CD8-positive, alpha-beta memory T cell (primary cell): Measurements from ENCODE around the gene CARD9. TPM values are rescaled to one million over a fixed set of nuclear protein-coding genes. Genes with fewer than 3 reads are reported as not detected.

Source experiments
- CTCF ChIA-PET: fragments of 350-600 bp; sonication (Branson Sonifier 250); formaldehyde crosslinking; loops from one replicate; lab custom pipeline; 2021; ENCODE audit warnings: antibody characterized with exemption; lab: Charles Lee
- POLR2A ChIA-PET: fragments of 350-600 bp; sonication (Branson Sonifier 250); formaldehyde crosslinking; loops from one replicate; lab custom pipeline; 2021; ENCODE audit warnings: antibody characterized with exemption; lab: Charles Lee
- DNase-seq, 5 donors: peaks; one replicate each; pipeline versions ENCODE4 v3.0.0 to v3.0.0-alpha.2; 2020 to 2022; ENCODE audit warnings: mixed read lengths in 1 of 5
- H3K27ac ChIP-seq: one replicate; pipeline ENCODE4 v1.7.0; 2013; ENCODE audit warnings: low read depth, mild to moderate bottlenecking, low read length, moderate library complexity
- H3K27me3 ChIP-seq: 2 replicates; pipeline ENCODE4 v1.7.0; 2013; ENCODE audit warnings: low read length, mild to moderate bottlenecking; ENCODE audit not compliant: insufficient read depth, poor library complexity, severe bottlenecking
- H3K36me3 ChIP-seq: 2 replicates; pipeline ENCODE4 v1.7.0; 2013; ENCODE audit warnings: mild to moderate bottlenecking, low read length, moderate library complexity; ENCODE audit not compliant: insufficient read depth
- H3K4me1 ChIP-seq: 2 replicates; pipeline ENCODE4 v1.7.0; 2013; ENCODE audit warnings: mild to moderate bottlenecking, low read length, moderate library complexity; ENCODE audit not compliant: insufficient read depth
- H3K4me3 ChIP-seq: 2 replicates; pipeline ENCODE4 v1.7.0; 2013; ENCODE audit warnings: mild to moderate bottlenecking, low read length
- H3K9me3 ChIP-seq: 2 replicates; pipeline ENCODE4 v1.7.0; 2013; ENCODE audit warnings: mild to moderate bottlenecking, low read length
- H3K27ac Mint-ChIP-seq, 8 donors: one replicate each; pipeline ENCODE4 v1.8.0; 2020 to 2021; ENCODE audit warnings: mixed read lengths in 8 of 8, mild to moderate bottlenecking in 6 of 8, inconsistent platforms in 3 of 8, moderate library complexity in 3 of 8
- H3K27me3 Mint-ChIP-seq, 2 donors: one replicate each; pipeline ENCODE4 v1.8.0; 2020 to 2021; ENCODE audit warnings: mixed read lengths in 2 of 2, mild to moderate bottlenecking in 1 of 2, moderate library complexity in 1 of 2
- H3K36me3 Mint-ChIP-seq, 3 donors: one replicate each; pipeline ENCODE4 v1.8.0; 2020 to 2021; ENCODE audit warnings: mixed read lengths in 3 of 3, inconsistent platforms in 1 of 3, mild to moderate bottlenecking in 1 of 3
- H3K4me1 Mint-ChIP-seq, 3 donors: one replicate each; pipeline ENCODE4 v1.8.0; 2020 to 2021; ENCODE audit warnings: mixed read lengths in 3 of 3, inconsistent platforms in 1 of 3, mild to moderate bottlenecking in 1 of 3
- H3K4me3 Mint-ChIP-seq, 7 donors: one replicate each; pipeline ENCODE4 v1.8.0; 2020 to 2021; ENCODE audit warnings: mixed read lengths in 7 of 7, mild to moderate bottlenecking in 6 of 7, moderate library complexity in 4 of 7, inconsistent platforms in 2 of 7
- H3K9me3 Mint-ChIP-seq, 5 donors: one replicate each; pipeline ENCODE4 v1.8.0; 2020 to 2022; ENCODE audit warnings: mixed read lengths in 5 of 5, mild to moderate bottlenecking in 3 of 5, moderate library complexity in 2 of 5, inconsistent platforms in 1 of 5
- polyA plus RNA-seq: library from polyadenylated mRNA; unstranded; fragments of 300-500 nt; fragmentation: Illumina TruSeq; gene quantifications from one replicate; pipeline ENCODE4 v1.2.3, GENCODE V29; 2021
- total RNA-seq, 2 experiments: library from RNA; stranded (reverse); gene quantifications; one replicate each; pipeline ENCODE4 v1.2.3, GENCODE V29; 2021

CARD9 gene
- total RNA-seq, result 1 to 10 TPM; 1.4 to 1.5 TPM
- not detected for polyA plus RNA-seq

- no peaks in the 10 kb centered on the region for H3K27me3 ChIP-seq
- H3K4me3 ChIP-seq, result peak within 1 kb of the TSS; percentile 19
- peak within 1 kb of the TSS; percentile 54 for H3K27ac ChIP-seq
- Mint-ChIP-seq H3K27me3 (no peaks in the 10 kb centered on the region), H3K9me3 (no peaks in the 10 kb centered on the region), H3K27ac (peak within 1 kb of the TSS in 1 of 8 donors; percentile 46), H3K4me1 (no peaks in the 10 kb centered on the region), H3K36me3 (peaks cover 0 to 1% (median 0%) of the 10 kb centered on the region in 3 donors), H3K4me3 (no peak within 1 kb of the TSS)
- H3K4me1 ChIP-seq, result no peaks in the 10 kb centered on the region
- H3K9me3 ChIP-seq, result no peaks in the 10 kb centered on the region
- DNase-seq, result no peak
- ChIA-PET POLR2A (no interaction called here), CTCF (no interaction called here)
- H3K36me3 ChIP-seq, result no peaks in the 10 kb centered on the region
Observed at GRCh38 chr9:136373300-136374182, at the start of gene CARD9. CARD9 (minus strand) TSS chr9:136373669; CDS start chr9:136372078, 1,591 bp downstream.

GRCh38 chr9:136422876-136423275, 49.4 kb upstream of the CARD9 start:
- POLR2A ChIA-PET, result interaction anchor here (0.5 kb wide), 1 partner anchor 836 kb away, joined by 4 read pairs; no protein-coding TSS in a partner anchor

GRCh38 chr9:136421791-136422190, 48.3 kb upstream of the CARD9 start:
- ChIA-PET CTCF (no interaction called here), POLR2A (no interaction called here)
- Histone ChIP-seq H3K27me3 (no peaks in the 10 kb centered on the region), H3K36me3 (peaks cover 31% of the 10 kb centered on the region), H3K27ac (no peak overlapping the region), H3K4me3 (no peak overlapping the region), H3K4me1 (no peaks in the 10 kb centered on the region), H3K9me3 (no peaks in the 10 kb centered on the region)
- no peak for DNase-seq
- H3K9me3 Mint-ChIP-seq, result no peaks in the 10 kb centered on the region
- no peaks in the 10 kb centered on the region for H3K27me3 Mint-ChIP-seq
- H3K36me3 Mint-ChIP-seq, result peaks cover 0 to 77% (median 12%) of the 10 kb centered on the region in 3 donors
- no peak overlapping the region for H3K27ac Mint-ChIP-seq
- H3K4me3 Mint-ChIP-seq, result no peak overlapping the region
- no peaks in the 10 kb centered on the region for H3K4me1 Mint-ChIP-seq

More at GRCh38 chr9:136422876-136423275, 49.4 kb upstream of the CARD9 start:
- no peaks in the 10 kb centered on the region for H3K27me3 ChIP-seq
- H3K36me3 Mint-ChIP-seq, result peaks cover 0 to 70% (median 7%) of the 10 kb centered on the region in 3 donors
- no peaks in the 10 kb centered on the region for H3K9me3 ChIP-seq
- no peak overlapping the region for H3K4me3 Mint-ChIP-seq
- no peaks in the 10 kb centered on the region for H3K9me3 Mint-ChIP-seq
- H3K4me1 Mint-ChIP-seq, result no peaks in the 10 kb centered on the region
- DNase-seq, result no peak
- H3K27me3 Mint-ChIP-seq, result no peaks in the 10 kb centered on the region
- H3K4me1 ChIP-seq, result no peaks in the 10 kb centered on the region
- no peak overlapping the region for H3K4me3 ChIP-seq
- no peak overlapping the region for H3K27ac Mint-ChIP-seq
- CTCF ChIA-PET, result no interaction called here
- H3K36me3 ChIP-seq, result peaks cover 26% of the 10 kb centered on the region
- no peak overlapping the region for H3K27ac ChIP-seq

GRCh38 chr9:136419092-136419420, 45.6 kb upstream of the CARD9 start:
- no peaks in the 10 kb centered on the region for H3K9me3 ChIP-seq
- H3K36me3 ChIP-seq, result peaks cover 53% of the 10 kb centered on the region
- no peaks in the 10 kb centered on the region for H3K4me1 ChIP-seq
- Mint-ChIP-seq H3K4me3 (no peak overlapping the region), H3K27ac (peak overlapping the region in 1 of 8 donors; percentile 69), H3K9me3 (no peaks in the 10 kb centered on the region), H3K36me3 (peaks cover 0 to 86% (median 12%) of the 10 kb centered on the region in 3 donors), H3K27me3 (no peaks in the 10 kb centered on the region), H3K4me1 (no peaks in the 10 kb centered on the region)
- no peak for DNase-seq
- H3K27me3 ChIP-seq, result no peaks in the 10 kb centered on the region
- ChIA-PET POLR2A (no interaction called here), CTCF (no interaction called here)
- no peak overlapping the region for H3K4me3 ChIP-seq
- no peak overlapping the region for H3K27ac ChIP-seq

- Mint-ChIP-seq H3K36me3 (peaks cover 0 to 86% (median 14%) of the 10 kb centered on the region in 3 donors), H3K4me3 (peak overlapping the region in 1 of 7 donors; percentile 37), H3K27ac (no peak overlapping the region), H3K4me1 (no peaks in the 10 kb centered on the region), H3K9me3 (no peaks in the 10 kb centered on the region), H3K27me3 (no peaks in the 10 kb centered on the region)
- Histone ChIP-seq H3K27me3 (no peaks in the 10 kb centered on the region), H3K4me3 (no peak overlapping the region), H3K9me3 (no peaks in the 10 kb centered on the region), H3K27ac (no peak overlapping the region), H3K4me1 (no peaks in the 10 kb centered on the region), H3K36me3 (peaks cover 59% of the 10 kb centered on the region)
- no peak for DNase-seq
- ChIA-PET POLR2A (no interaction called here), CTCF (no interaction called here)
Observed at GRCh38 chr9:136418182-136419091, 45.0 kb upstream of the CARD9 start.

- Mint-ChIP-seq H3K36me3 (peaks cover 0 to 84% (median 16%) of the 10 kb centered on the region in 3 donors), H3K4me3 (no peak overlapping the region), H3K4me1 (peaks cover 2 to 7% (median 5%) of the 10 kb centered on the region in 3 donors), H3K9me3 (no peaks in the 10 kb centered on the region), H3K27me3 (no peaks in the 10 kb centered on the region), H3K27ac (peak overlapping the region in 2 of 8 donors; percentile 8 to 26)
- H3K27me3 ChIP-seq, result no peaks in the 10 kb centered on the region
- POLR2A ChIA-PET, result no interaction called here
- peaks cover 2% of the 10 kb centered on the region for H3K4me1 ChIP-seq
- H3K9me3 ChIP-seq, result no peaks in the 10 kb centered on the region
- CTCF ChIA-PET, result no interaction called here
- H3K4me3 ChIP-seq, result no peak overlapping the region
- no peak overlapping the region for H3K27ac ChIP-seq
- no peak for DNase-seq
- H3K36me3 ChIP-seq, result peaks cover 59% of the 10 kb centered on the region
Observed at GRCh38 chr9:136416914-136417313, 43.4 kb upstream of the CARD9 start.

- peaks cover 0 to 85% (median 16%) of the 10 kb centered on the region in 3 donors for H3K36me3 Mint-ChIP-seq
- peaks cover 5 to 12% (median 10%) of the 10 kb centered on the region in 3 donors for H3K4me1 Mint-ChIP-seq
- no peak overlapping the region for H3K4me3 Mint-ChIP-seq
- H3K27ac Mint-ChIP-seq, result peak overlapping the region in 1 of 8 donors; percentile 15
- Histone ChIP-seq H3K27ac (no peak overlapping the region), H3K27me3 (no peaks in the 10 kb centered on the region), H3K4me3 (no peak overlapping the region), H3K9me3 (no peaks in the 10 kb centered on the region), H3K4me1 (peaks cover 7% of the 10 kb centered on the region), H3K36me3 (peaks cover 59% of the 10 kb centered on the region)
- no peak for DNase-seq
- POLR2A ChIA-PET, result no interaction called here
- CTCF ChIA-PET, result no interaction called here
- no peaks in the 10 kb centered on the region for H3K9me3 Mint-ChIP-seq
- H3K27me3 Mint-ChIP-seq, result no peaks in the 10 kb centered on the region
Observed at GRCh38 chr9:136416427-136416826, 43.0 kb upstream of the CARD9 start.
